Common myeloid progenitor, CD34-positive (primary cell): Measurements from ENCODE around the gene EVL.
"Not testable (repeated sequence)": the region's sequence is repeated elsewhere in the genome, so short reads cannot be mapped to it uniquely, and the experiment has no call there.

Experiments
- CTCF ChIA-PET: fragments of 350-600 bp; sonication (Branson Sonifier 250); formaldehyde crosslinking; loops from one replicate; lab custom pipeline; 2021; ENCODE audit warnings: antibody characterized with exemption; lab: Charles Lee
- POLR2A ChIA-PET: fragments of 350-600 bp; sonication (Branson Sonifier 250); formaldehyde crosslinking; loops from one replicate; lab custom pipeline; 2021; ENCODE audit warnings: antibody characterized with exemption; lab: Charles Lee
- DNase-seq, 3 donors: peaks; one replicate each; pipeline versions ENCODE4 v3.0.0 to v3.0.0-alpha.2; 2013
- H3K27ac ChIP-seq, 2 experiments: 1 replicate in 1 of 2; 2 replicates in 1 of 2; pipeline ENCODE4 v1.7.0; 2013; ENCODE audit warnings: inconsistent platforms in 2 of 2, low read length in 2 of 2, mild to moderate bottlenecking in 2 of 2, low read depth in 1 of 2, moderate library complexity in 1 of 2; ENCODE audit not compliant: severe bottlenecking in 2 of 2, insufficient read depth in 1 of 2, poor library complexity in 1 of 2
- H3K27me3 ChIP-seq, 5 experiments: replicated peaks in 2 of 5; 1 replicate in 3 of 5; 2 replicates in 2 of 5; pipeline versions ENCODE4 v1.6.1 to v1.7.0; 2013; ENCODE audit warnings: low read length in 4 of 5, mild to moderate bottlenecking in 2 of 5, moderate library complexity in 2 of 5, inconsistent platforms in 1 of 5; ENCODE audit not compliant: insufficient read depth in 5 of 5, control insufficient read depth in 4 of 5
- H3K36me3 ChIP-seq, 4 experiments: 1 replicate in 2 of 4; 2 replicates in 2 of 4; pipeline versions ENCODE4 v1.6.1 to v1.7.0; 2013; ENCODE audit warnings: low read length in 3 of 4, control low read depth in 1 of 4, mild to moderate bottlenecking in 1 of 4; ENCODE audit not compliant: control insufficient read depth in 4 of 4, insufficient read depth in 4 of 4
- H3K4me1 ChIP-seq, 4 experiments: 1 replicate in 3 of 4; 2 replicates in 1 of 4; pipeline versions ENCODE4 v1.6.1 to v1.7.1; 2013; ENCODE audit warnings: low read length in 3 of 4, mild to moderate bottlenecking in 3 of 4, control low read depth in 1 of 4, inconsistent platforms in 1 of 4, moderate library complexity in 1 of 4; ENCODE audit not compliant: control insufficient read depth in 4 of 4, insufficient read depth in 4 of 4; ENCODE audit errors: control extremely low read depth in 1 of 4
- H3K4me3 ChIP-seq, 7 experiments: 1 replicate in 4 of 7; 2 replicates in 3 of 7; pipeline versions ENCODE4 v1.5.1 to v1.7.0; 2013; ENCODE audit warnings: mild to moderate bottlenecking in 7 of 7, low read length in 6 of 7, moderate library complexity in 6 of 7, inconsistent platforms in 2 of 7, low read depth in 2 of 7, control low read depth in 1 of 7; ENCODE audit not compliant: insufficient read depth in 4 of 7, control insufficient read depth in 1 of 7; ENCODE audit errors: extremely low read depth in 1 of 7
- H3K9me3 ChIP-seq, 5 experiments: 1 replicate in 4 of 5; 2 replicates in 1 of 5; pipeline versions ENCODE4 v1.6.1 to v1.7.1; 2013; ENCODE audit warnings: low read length in 4 of 5, mild to moderate bottlenecking in 2 of 5, inconsistent platforms in 1 of 5, low read depth in 1 of 5, moderate library complexity in 1 of 5; ENCODE audit not compliant: control insufficient read depth in 4 of 5, insufficient read depth in 2 of 5; ENCODE audit errors: control extremely low read depth in 1 of 5
- WGBS: methylation state at CpG from one replicate; pipeline ENCODE4 v1.1.5; 2013; ENCODE audit not compliant: insufficient coverage; 5-methylcytosine and 5-hydroxymethylcytosine counted together

The EVL gene

DNA sequence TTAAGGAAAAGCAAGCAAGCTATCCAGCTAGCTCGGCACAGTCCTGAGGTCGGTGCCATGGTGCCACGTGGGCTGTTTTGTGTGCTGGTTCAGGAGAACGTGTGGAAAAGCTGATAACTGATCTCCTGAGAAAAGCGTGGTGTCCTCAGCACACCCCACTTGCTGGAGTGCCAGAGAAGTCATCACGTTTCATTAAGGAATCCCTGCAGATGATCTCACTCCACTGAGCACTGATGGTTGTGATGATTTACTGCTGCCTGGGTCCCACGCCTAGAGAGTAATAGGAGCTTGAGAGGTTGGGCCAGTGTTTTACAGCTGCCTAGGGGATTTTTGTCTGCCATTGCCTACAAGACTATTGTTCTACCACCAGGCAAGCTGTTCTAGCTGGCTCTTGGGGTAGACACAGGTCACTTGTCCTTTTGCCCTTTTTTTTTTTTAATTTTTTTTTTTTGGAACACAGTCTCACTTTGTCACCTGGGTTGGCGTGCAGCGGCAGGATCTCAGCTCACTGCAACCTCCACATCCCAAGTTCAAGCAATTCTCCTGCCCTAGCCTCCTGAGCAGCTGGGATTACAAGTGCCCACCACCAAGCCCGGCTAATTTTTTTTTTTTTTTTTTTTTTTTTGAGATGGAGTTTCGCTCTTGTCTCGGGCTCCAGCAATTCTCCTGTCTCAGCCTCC lies 42.3 kb upstream of the EVL start:
- CTCF ChIA-PET = interaction anchor here (0.9 to 7.2 kb wide), 4 partner anchors 10 to 41 kb away, joined by 3 to 76 read pairs (median 4); no protein-coding TSS in a partner anchor
- Histone ChIP-seq H3K4me1 (peaks cover 0 to 25% (median 10%) of the 10 kb centered on the region in 4 experiments), H3K27me3 (no peaks in the 10 kb centered on the region), H3K27ac (no peak overlapping the region), H3K9me3 (no peaks in the 10 kb centered on the region), H3K36me3 (no peaks in the 10 kb centered on the region), H3K4me3 (no peak overlapping the region)
- 93% methylated on average over 7 of the region's 12 CpGs for WGBS
- DNase-seq = no peak
- POLR2A ChIA-PET = no interaction called here

DNA sequence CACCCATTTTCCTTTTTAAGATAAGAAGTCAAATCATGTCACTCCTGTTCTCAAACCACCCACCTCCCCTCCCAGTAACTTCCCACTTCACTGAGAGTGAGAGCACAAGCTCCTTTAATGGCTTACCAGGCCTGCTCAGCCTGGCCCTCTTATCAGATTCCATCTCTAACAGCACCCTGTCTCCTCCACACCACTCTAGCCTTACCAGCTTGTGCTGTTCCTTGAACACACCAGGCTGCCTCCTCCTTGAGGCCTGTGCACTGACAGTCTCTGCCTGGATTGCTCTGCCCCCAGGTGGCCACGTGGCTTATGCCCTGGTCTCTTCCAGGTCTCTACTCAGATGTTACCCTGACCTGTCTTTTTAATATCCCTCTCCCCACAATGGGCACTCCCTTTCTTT lies 40.1 kb upstream of the EVL start:
- Histone ChIP-seq H3K27ac (no peak overlapping the region), H3K4me1 (peaks cover 0 to 14% (median 3%) of the 10 kb centered on the region in 4 experiments), H3K4me3 (no peak overlapping the region), H3K27me3 (no peaks in the 10 kb centered on the region), H3K9me3 (no peaks in the 10 kb centered on the region), H3K36me3 (no peaks in the 10 kb centered on the region)
- POLR2A ChIA-PET = interaction anchor here (0.6 kb wide), 1 partner anchor 47 kb away, joined by 3 read pairs; no protein-coding TSS in a partner anchor
- 0% methylated on average over 1 of the region's 1 CpG for WGBS
- DNase-seq = peak; percentile 47 to 70 (median 60)
- CTCF ChIA-PET = interaction anchor here (0.7 to 7.2 kb wide), 19 partner anchors 8 to 79 kb away, joined by 3 to 76 read pairs (median 4); no protein-coding TSS in a partner anchor

GRCh38 chr14:100027771-100028490 lies 37.3 kb upstream of the EVL start:
- POLR2A ChIA-PET = no interaction called here
- H3K36me3 ChIP-seq = no peaks in the 10 kb centered on the region
- H3K9me3 ChIP-seq = no peaks in the 10 kb centered on the region
- CTCF ChIA-PET = interaction anchor here (3.5 to 7.2 kb wide), 2 partner anchors 46 to 53 kb away, joined by 21 to 76 read pairs; no protein-coding TSS in a partner anchor
- H3K4me3 ChIP-seq = no peak overlapping the region
- H3K4me1 ChIP-seq = peaks cover 2 to 33% (median 7%) of the 10 kb centered on the region in 4 experiments
- DNase-seq = no peak
- no peaks in the 10 kb centered on the region for H3K27me3 ChIP-seq
- whole genome bisulfite sequencing = 100% methylated on average over 3 of the region's 4 CpGs
- H3K27ac ChIP-seq = no peak overlapping the region

- no peaks in the 10 kb centered on the region for H3K36me3 ChIP-seq
- POLR2A ChIA-PET = no interaction called here
- peaks cover 2 to 36% (median 7%) of the 10 kb centered on the region in 4 experiments for H3K4me1 ChIP-seq
- DNase-seq = no peak
- WGBS = 94% methylated on average over 2 of the region's 3 CpGs
- H3K4me3 ChIP-seq = no peak overlapping the region
- H3K9me3 ChIP-seq = no peaks in the 10 kb centered on the region
- CTCF ChIA-PET = interaction anchor here (0.9 to 1.4 kb wide), 2 partner anchors 10 to 164 kb away, joined by 3 to 5 read pairs; no protein-coding TSS in a partner anchor
- no peak overlapping the region for H3K27ac ChIP-seq
- H3K27me3 ChIP-seq = no peaks in the 10 kb centered on the region
Observed at GRCh38 chr14:100028990-100029677, 36.1 kb upstream of the EVL start.

GRCh38 chr14:100030006-100030405 lies 35.2 kb upstream of the EVL start:
- H3K27ac ChIP-seq, DNase-seq, POLR2A ChIA-PET, H3K27me3 ChIP-seq, H3K4me3 ChIP-seq, H3K9me3 ChIP-seq, H3K36me3 ChIP-seq: not testable (repeated sequence)
- CTCF ChIA-PET = interaction anchor here (1.4 kb wide), 2 partner anchors 76 to 163 kb away, joined by 3 read pairs; no protein-coding TSS in a partner anchor
- peaks cover 2 to 31% (median 5%) of the 10 kb centered on the region in 4 experiments for H3K4me1 ChIP-seq
- WGBS = 100% methylated on average over 1 of the region's 13 CpGs

GRCh38 chr14:100030452-100031153 lies 34.6 kb upstream of the EVL start:
- no peaks in the 10 kb centered on the region for H3K36me3 ChIP-seq
- no peaks in the 10 kb centered on the region for H3K27me3 ChIP-seq
- no peak overlapping the region for H3K4me3 ChIP-seq
- ChIA-PET POLR2A (no interaction called here), CTCF (interaction anchor here (1.0 to 1.6 kb wide), 7 partner anchors 9 to 81 kb away, joined by 3 to 4 read pairs (median 3); no protein-coding TSS in a partner anchor)
- H3K27ac ChIP-seq = no peak overlapping the region
- no peak for DNase-seq
- peaks cover 2 to 26% (median 4%) of the 10 kb centered on the region in 4 experiments for H3K4me1 ChIP-seq
- 100% methylated on average over 6 of the region's 7 CpGs for WGBS
- H3K9me3 ChIP-seq = no peaks in the 10 kb centered on the region
